Tibial artery (tissue), 4 donors: ENCODE results near the gene RAD1.
A peak's percentile ranks its signal among the peaks of the same experiment; 100 is the strongest.

Experiments
- DNase-seq, 2 donors: peaks; one replicate each; pipeline ENCODE4 v3.0.0-alpha.2; 2019
- H3K27ac ChIP-seq, 2 donors: fragments of 200-600 bp; sonication (generic) in 1 of 2; 1 replicate in 1 of 2; 2 replicates in 1 of 2; pipeline ENCODE4 v1.5.1; 2018 to 2019; ENCODE audit warnings: mild to moderate bottlenecking in 1 of 2
- H3K27me3 ChIP-seq, 2 donors: fragments of 200-600 bp; sonication (generic) in 1 of 2; one replicate each; pipeline versions ENCODE4 v1.5.1 to v1.6.0; 2016 to 2019
- H3K36me3 ChIP-seq, 3 donors: fragments of 200-600 bp; sonication (generic) in 2 of 3; one replicate each; pipeline ENCODE4 v1.5.1; 2016 to 2019; ENCODE audit warnings: mild to moderate bottlenecking in 2 of 3
- H3K4me1 ChIP-seq, 4 donors: fragments of 200-600 bp; sonication (generic) in 2 of 4; 1 replicate in 3 of 4; 2 replicates in 1 of 4; pipeline ENCODE4 v1.5.1; 2016 to 2019
- H3K4me3 ChIP-seq, 2 donors: fragments of 200-600 bp; sonication (generic) in 1 of 2; 1 replicate in 1 of 2; 2 replicates in 1 of 2; pipeline ENCODE4 v1.5.1; 2018 to 2019; ENCODE audit warnings: mild to moderate bottlenecking in 2 of 2
- H3K9me3 ChIP-seq, 3 donors: fragments of 200-600 bp; sonication (generic) in 1 of 3; one replicate each; pipeline ENCODE4 v1.5.1; 2016 to 2019
- CTCF ChIP-seq, 2 experiments: fragments of 200-600 bp in 1 of 2; fragments of 450-650 bp in 1 of 2; IDR thresholded peaks; one replicate each; pipeline ENCODE4 v1.5.1; 2017 to 2019; ENCODE audit warnings: antibody characterized with exemption in 2 of 2, mild to moderate bottlenecking in 1 of 2, moderate library complexity in 1 of 2
- intact Hi-C: fragments of 100-400 bp; cut with DNase I; formaldehyde crosslinking; loops from one replicate; pipeline ENCODE4 v1.15.0; 2023; ENCODE audit warnings: low total_unique reads

Gene RAD1

GRCh38 chr5:34929720-34930461 lies 14.6 kb upstream of the RAD1 start:
- peaks cover 9 to 18% (median 16%) of the 10 kb centered on the region in 3 donors for H3K36me3 ChIP-seq
- TF ChIP-seq CTCF (IDR thresholded peaks at IDR 0.05) = no peak
- H3K4me1 ChIP-seq = peaks cover 0 to 27% (median 14%) of the 10 kb centered on the region in 4 donors
- H3K4me3 ChIP-seq = peak overlapping the region; percentile 78 to 98
- peak overlapping the region; percentile 94 to 100 for H3K27ac ChIP-seq
- H3K9me3 ChIP-seq = no peaks in the 10 kb centered on the region
- intact Hi-C loops = no loop called here
- H3K27me3 ChIP-seq = no peaks in the 10 kb centered on the region
- DNase-seq = peak; percentile 92 to 94

- Histone ChIP-seq H3K36me3 (peaks cover 11 to 24% (median 19%) of the 10 kb centered on the region in 3 donors), H3K27me3 (no peaks in the 10 kb centered on the region), H3K4me1 (peaks cover 0 to 28% (median 14%) of the 10 kb centered on the region in 4 donors), H3K9me3 (no peaks in the 10 kb centered on the region), H3K27ac (peak within 1 kb of the TSS; percentile 94 to 100), H3K4me3 (peak within 1 kb of the TSS; percentile 78 to 98)
- intact Hi-C loops = no loop called here
- no peak for TF ChIP-seq CTCF (IDR thresholded peaks at IDR 0.05)
- DNase-seq = peak; percentile 97 to 99
Measured at GRCh38 chr5:34929134-34929719, 13.9 kb upstream of the RAD1 start, which contains the start of gene DNAJC21. Gene DNAJC21, plus strand, starts transcription at chr5:34929559. Its CDS starts 261 bp downstream, at chr5:34929820.

GRCh38 chr5:34928267-34928666 lies 13.0 kb upstream of the RAD1 start:
- Histone ChIP-seq H3K27ac (peak overlapping the region in 1 of 2 donors; percentile 69), H3K4me1 (peaks cover 0 to 33% (median 14%) of the 10 kb centered on the region in 4 donors), H3K4me3 (no peak overlapping the region), H3K36me3 (peaks cover 14 to 32% (median 21%) of the 10 kb centered on the region in 3 donors), H3K9me3 (no peaks in the 10 kb centered on the region), H3K27me3 (no peaks in the 10 kb centered on the region)
- no peak for DNase-seq
- intact Hi-C loops = no loop called here
- TF ChIP-seq CTCF (IDR thresholded peaks at IDR 0.05) = no peak

- intact Hi-C loops = no loop called here
- Histone ChIP-seq H3K4me3 (no peak overlapping the region), H3K27me3 (no peaks in the 10 kb centered on the region), H3K27ac (no peak overlapping the region), H3K4me1 (peaks cover 0 to 33% (median 14%) of the 10 kb centered on the region in 4 donors), H3K9me3 (no peaks in the 10 kb centered on the region), H3K36me3 (peaks cover 17 to 37% (median 26%) of the 10 kb centered on the region in 3 donors)
- DNase-seq = no peak
- no peak for TF ChIP-seq CTCF (IDR thresholded peaks at IDR 0.05)
Measured at GRCh38 chr5:34927785-34928184, 12.5 kb upstream of the RAD1 start.

GRCh38 chr5:34926318-34926888 lies 11.1 kb upstream of the RAD1 start:
- Histone ChIP-seq H3K36me3 (peaks cover 26 to 51% (median 40%) of the 10 kb centered on the region in 3 donors), H3K4me1 (peaks cover 0 to 24% (median 11%) of the 10 kb centered on the region in 4 donors), H3K27ac (no peak overlapping the region), H3K9me3 (no peaks in the 10 kb centered on the region), H3K4me3 (no peak overlapping the region), H3K27me3 (no peaks in the 10 kb centered on the region)
- no peak for DNase-seq
- intact Hi-C loops = no loop called here
- TF ChIP-seq CTCF (IDR thresholded peaks at IDR 0.05) = no peak
